HG03342 (cell line): ENCODE measurements around the gene CDH23.
A peak's percentile ranks its signal among the peaks of the same experiment; 100 is the strongest.
"Not testable (repeated sequence)": the region's sequence is repeated elsewhere in the genome, so short reads cannot be mapped to it uniquely, and the experiment has no call there.

Experiments used
- ATAC-seq: cut with Tn5 transposase; IDR thresholded peaks from one replicate; pipeline ENCODE4 v1.9.1; 2021; ENCODE audit warnings: mild to moderate bottlenecking, moderate library complexity; ENCODE audit not compliant: unreplicated experiment

The CDH23 gene

GRCh38 chr10:71396711-71397295 lies at the start of gene CDH23:
TSS of gene CDH23 (plus strand) at chr10:71396920. CDS start at chr10:71439832, 42,912 bp downstream.
- no peak for ATAC-seq

- ATAC-seq, result no peak
Observed at GRCh38 chr10:71347587-71348395, 48.9 kb upstream of the CDH23 start.

GRCh38 chr10:71348850-71349249 lies 47.9 kb upstream of the CDH23 start:
- no peak for ATAC-seq

GRCh38 chr10:71349406-71349805 lies 47.3 kb upstream of the CDH23 start:
- ATAC-seq, result no peak

GRCh38 chr10:71351087-71351486 lies 45.6 kb upstream of the CDH23 start:
- ATAC-seq, result no peak

GRCh38 chr10:71351628-71352319 lies 44.9 kb upstream of the CDH23 start:
- ATAC-seq, result no peak

- no peak for ATAC-seq
Observed at GRCh38 chr10:71353639-71354038, 43.1 kb upstream of the CDH23 start.

- no peak for ATAC-seq
Observed at GRCh38 chr10:71354776-71355175, 41.9 kb upstream of the CDH23 start.

- no peak for ATAC-seq
Observed at GRCh38 chr10:71355886-71356285, 40.8 kb upstream of the CDH23 start.

DNA sequence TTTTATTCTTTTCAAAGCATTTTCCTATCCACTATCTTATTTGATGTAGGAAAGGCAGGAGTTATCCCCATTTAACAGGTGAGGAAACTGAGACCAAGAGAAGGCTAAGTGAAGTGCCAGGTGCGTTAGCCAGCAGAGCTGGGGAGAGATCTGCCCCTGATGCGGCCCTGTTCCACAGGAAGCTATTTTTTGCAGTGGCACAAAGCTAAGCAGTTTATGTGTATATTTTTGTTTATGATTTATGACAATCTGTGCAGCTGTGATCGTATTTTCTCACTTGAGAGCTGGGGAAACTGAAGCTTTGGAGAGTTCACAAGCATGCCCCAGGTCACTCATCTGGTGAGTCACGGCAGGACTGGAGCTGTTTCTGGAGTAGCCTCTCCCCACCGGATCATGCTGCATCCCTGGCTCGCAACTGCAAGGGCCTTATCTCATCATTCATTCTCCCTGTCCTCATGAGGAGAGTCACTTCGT lies 38.9 kb upstream of the CDH23 start:
- no peak for ATAC-seq

- ATAC-seq, result no peak
Observed at GRCh38 chr10:71358277-71358676, 38.4 kb upstream of the CDH23 start.

DNA sequence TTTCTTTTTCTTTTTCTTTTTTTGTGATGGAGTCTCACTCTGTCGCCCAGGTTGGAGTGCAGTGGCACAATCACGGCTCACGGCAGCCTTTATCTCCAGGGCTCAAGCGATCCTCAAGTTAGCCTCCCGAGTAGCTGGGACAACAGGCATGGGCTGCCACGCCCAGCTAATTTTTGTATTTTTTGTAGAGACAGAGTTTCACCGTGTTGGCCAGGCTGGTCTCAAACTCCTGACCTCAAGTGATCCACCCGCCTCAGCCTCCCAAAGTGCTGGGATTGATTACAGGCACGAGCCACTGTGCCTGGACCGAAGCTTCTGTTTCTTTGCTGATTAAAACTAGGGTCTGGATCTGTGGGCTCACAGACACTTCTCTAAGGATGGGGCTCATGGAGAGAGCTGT lies 37.8 kb upstream of the CDH23 start:
- ATAC-seq, result not testable (repeated sequence)

DNA sequence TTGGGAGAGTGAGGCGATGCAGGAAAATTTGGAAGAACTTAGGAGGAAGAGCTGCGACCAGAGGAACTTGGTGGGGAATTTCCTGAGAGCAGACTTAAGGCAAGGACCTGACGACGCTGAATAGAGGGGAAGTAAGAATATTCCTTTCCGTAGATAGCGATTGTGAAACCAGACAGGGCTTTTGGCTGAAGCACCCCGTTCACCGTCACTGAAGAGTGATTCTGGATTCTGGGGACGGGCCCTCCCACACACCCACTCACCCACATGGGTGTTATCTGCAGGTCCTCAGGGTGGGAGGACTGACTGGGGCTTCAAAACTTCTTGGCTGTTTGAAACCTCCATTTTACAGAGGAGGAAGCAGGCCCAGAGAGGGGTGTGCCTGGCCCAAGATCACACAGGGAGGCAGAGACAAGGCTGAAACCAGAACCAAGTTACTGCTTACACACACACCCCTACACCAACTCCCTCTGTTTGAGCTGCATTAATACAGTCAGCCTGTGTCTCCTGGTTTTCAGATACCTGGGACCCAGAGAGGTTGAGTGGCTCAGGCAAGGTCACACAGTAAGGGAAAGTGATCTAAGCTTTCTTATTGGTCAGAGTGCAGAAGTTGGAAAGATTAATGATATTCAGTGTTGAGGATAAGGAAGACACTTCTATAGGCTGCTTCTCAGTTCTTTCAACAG lies 37.2 kb upstream of the CDH23 start:
- peak; percentile 69 for ATAC-seq

DNA sequence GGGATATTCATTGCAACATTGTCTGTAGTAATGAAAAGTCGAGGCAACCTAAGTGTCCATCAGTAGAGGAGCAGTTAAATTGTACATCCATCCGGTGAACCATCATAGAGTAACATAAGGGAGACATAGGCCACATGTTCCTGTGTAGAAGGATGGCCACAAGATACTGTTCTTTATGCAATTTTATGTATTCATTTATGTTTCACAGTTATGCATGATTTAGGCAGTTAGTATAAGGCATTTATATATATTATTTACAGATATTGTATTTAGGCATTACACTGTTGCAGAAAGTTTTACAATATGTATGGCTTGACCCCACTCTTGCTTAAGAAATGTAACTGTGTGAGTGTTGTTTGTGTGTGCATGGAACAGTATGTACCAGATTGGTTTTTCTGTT lies 36.0 kb upstream of the CDH23 start:
- ATAC-seq, result no peak

- ATAC-seq, result no peak
Observed at GRCh38 chr10:71361581-71361980, 35.1 kb upstream of the CDH23 start.

DNA sequence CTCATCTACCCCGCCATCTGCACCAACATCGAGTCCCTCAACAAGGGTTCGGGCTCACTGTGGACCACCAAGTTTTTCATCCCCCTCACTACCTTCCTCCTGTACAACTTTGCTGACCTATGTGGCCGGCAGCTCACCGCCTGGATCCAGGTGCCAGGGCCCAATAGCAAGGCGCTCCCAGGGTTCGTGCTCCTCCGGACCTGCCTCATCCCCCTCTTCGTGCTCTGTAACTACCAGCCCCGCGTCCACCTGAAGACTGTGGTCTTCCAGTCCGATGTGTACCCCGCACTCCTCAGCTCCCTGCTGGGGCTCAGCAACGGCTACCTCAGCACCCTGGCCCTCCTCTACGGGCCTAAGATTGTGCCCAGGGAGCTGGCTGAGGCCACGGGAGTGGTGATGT lies 34.6 kb upstream of the CDH23 start:
- ATAC-seq, result no peak

DNA sequence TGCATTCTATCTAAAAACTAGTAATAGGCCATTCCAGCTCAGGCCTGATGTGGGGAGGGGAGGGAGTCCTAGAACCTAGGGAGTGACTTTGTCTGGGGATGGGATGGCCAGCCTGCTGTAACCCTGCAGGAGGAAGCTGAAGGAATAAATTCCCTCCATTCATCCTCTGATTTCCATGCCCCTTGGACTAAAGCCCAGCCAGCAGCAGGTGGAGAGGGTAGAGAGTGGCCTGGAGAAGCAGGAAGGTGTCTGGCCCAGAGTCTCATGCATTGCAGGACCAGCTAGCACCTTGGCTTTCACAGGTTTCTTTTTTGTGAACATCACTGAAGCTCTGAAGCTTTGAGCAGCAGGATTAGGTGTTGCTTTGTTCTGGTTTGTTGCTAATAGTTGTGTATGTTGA lies 32.8 kb upstream of the CDH23 start:
- ATAC-seq, result no peak

DNA sequence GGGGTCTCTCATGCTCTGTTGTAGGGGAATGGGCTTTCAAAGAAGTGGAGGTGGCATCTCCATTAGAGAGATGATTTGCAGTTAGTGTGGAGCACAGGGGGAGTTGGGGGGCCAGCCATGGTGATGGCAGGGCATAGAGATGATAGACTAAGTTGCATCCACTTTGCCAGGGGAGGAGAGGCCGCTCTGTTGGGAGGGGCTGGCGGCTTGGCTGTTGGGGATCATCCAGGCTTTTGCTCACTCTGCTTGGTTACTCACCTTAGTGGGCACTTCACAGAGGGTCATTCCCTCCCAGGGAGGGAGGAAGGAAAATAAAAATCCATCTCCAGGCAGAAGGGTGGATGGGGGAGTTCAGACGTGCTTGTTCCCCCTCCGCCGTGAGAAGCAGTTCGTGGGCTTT lies 31.4 kb upstream of the CDH23 start:
- no peak for ATAC-seq

DNA sequence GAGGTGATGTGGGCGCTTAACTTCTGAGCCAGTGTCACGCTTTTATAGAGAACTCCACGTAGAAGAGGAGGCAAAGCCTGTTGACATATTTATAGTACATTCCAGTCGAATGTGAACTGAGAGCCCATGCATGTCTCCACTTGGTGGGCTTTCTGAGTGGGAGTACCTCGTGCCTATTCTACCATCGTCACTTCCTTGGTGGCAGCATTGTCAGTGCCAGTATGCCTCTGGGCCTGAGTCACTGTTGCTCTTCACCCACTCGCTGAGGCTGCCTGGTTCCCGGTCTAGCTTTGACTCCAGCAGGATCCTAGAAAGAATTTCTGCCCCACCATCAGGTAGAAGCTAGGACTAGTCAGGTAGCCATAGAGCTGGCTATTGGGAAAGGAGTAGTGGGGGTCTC lies 30.0 kb upstream of the CDH23 start:
- ATAC-seq, result no peak

- no peak for ATAC-seq
Observed at GRCh38 chr10:71367271-71367670, 29.4 kb upstream of the CDH23 start.

GRCh38 chr10:71368176-71368575 lies 28.5 kb upstream of the CDH23 start:
- ATAC-seq, result no peak
